Esophagus (tissue), 2 donors: Measurements from ENCODE around the gene CNNM1. TPM values are rescaled to one million over a fixed set of nuclear protein-coding genes. Genes with fewer than 3 reads are reported as not detected.

ENCODE experiments used
- H3K27ac ChIP-seq, 2 donors: one replicate each; pipeline ENCODE4 v1.5.1; 2013; ENCODE audit warnings: low read depth in 2 of 2, mild to moderate bottlenecking in 2 of 2, inconsistent platforms in 1 of 2, low read length in 1 of 2, moderate library complexity in 1 of 2
- H3K27me3 ChIP-seq, 2 donors: one replicate each; pipeline ENCODE4 v1.6.1; 2013; ENCODE audit warnings: low read length in 2 of 2, control low read depth in 1 of 2, mild to moderate bottlenecking in 1 of 2; ENCODE audit not compliant: insufficient read depth in 2 of 2, control insufficient read depth in 1 of 2
- H3K36me3 ChIP-seq, 2 donors: one replicate each; pipeline ENCODE4 v1.6.1; 2013; ENCODE audit warnings: low read length in 1 of 2; ENCODE audit not compliant: control insufficient read depth in 2 of 2, insufficient read depth in 2 of 2
- H3K4me1 ChIP-seq, 2 donors: one replicate each; pipeline ENCODE4 v1.6.1; 2013; ENCODE audit warnings: low read length in 1 of 2; ENCODE audit not compliant: control insufficient read depth in 2 of 2, insufficient read depth in 2 of 2
- H3K4me3 ChIP-seq, 2 donors: one replicate each; pipeline ENCODE4 v1.5.1; 2013; ENCODE audit warnings: low read length in 2 of 2, mild to moderate bottlenecking in 2 of 2, low read depth in 1 of 2, moderate library complexity in 1 of 2
- H3K9me3 ChIP-seq, 2 donors: one replicate each; pipeline ENCODE4 v1.6.1; 2013; ENCODE audit warnings: mild to moderate bottlenecking in 2 of 2, low read depth in 1 of 2, low read length in 1 of 2, moderate library complexity in 1 of 2; ENCODE audit not compliant: control insufficient read depth in 2 of 2, insufficient read depth in 1 of 2
- WGBS, 2 donors: extraction: QIAGEN DNeasy Blood & Tissue Kit; methylation state at CpG; one replicate each; pipeline ENCODE4 v1.1.7; 2013; 5-methylcytosine and 5-hydroxymethylcytosine counted together
- polyA plus RNA-seq, 2 donors: library from polyadenylated mRNA; stranded (reverse); fragments of 200-250 nt; gene quantifications; one replicate each; pipeline ENCODE4 v1.2.3, GENCODE V29; 2013
- donor health status: healthy with polysubstance abuse.
- donor health status: Bipolar disorder and iron deficiency.

Gene CNNM1
- polyA plus RNA-seq, 2 donors, result 0.61 to 0.81 TPM

DNA sequence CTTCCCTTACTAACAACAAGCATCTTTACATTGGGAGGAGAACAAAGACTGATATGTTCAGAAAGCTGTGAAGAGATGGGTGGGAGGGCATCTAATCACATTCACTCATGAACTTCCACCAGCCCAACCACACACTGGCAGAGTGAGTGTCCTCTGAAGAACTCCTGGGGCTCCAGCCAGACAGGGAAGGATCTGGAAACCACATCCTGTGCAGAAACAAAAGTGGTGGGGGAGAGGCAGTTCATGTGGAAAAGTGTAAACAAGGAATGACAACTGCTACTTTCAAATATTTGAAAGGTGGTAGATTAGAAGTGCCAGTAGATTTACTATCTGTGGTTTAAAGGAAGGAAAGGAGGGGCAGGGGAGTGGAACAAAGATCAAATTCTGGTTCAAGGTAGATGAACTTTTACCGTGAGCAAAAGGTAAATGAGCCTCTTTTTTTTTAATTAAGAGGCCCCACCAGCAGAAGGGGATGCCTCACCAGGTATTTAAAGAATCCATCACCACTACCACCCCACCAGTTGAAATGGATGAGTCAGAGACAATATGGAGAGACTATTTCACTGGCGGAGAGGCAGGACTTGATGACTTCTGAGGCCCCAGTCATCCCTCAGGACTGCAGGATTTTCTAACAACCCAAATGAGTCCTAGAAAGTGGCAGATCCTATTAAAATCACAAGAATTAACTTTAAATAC, 66.7 kb downstream of the CNNM1 start:
- 63 to 71% methylated on average over 2 of the region's 2 CpGs for WGBS, 2 donors
- H3K4me3 ChIP-seq, result no peak overlapping the region
- H3K27me3 ChIP-seq, result no peaks in the 10 kb centered on the region
- no peaks in the 10 kb centered on the region for H3K4me1 ChIP-seq
- no peak overlapping the region for H3K27ac ChIP-seq
- no peaks in the 10 kb centered on the region for H3K9me3 ChIP-seq
- peaks cover 2 to 6% of the 10 kb centered on the region in 2 donors for H3K36me3 ChIP-seq

- WGBS, 2 donors, result 77 to 79% methylated on average over 3 of the region's 3 CpGs
- Histone ChIP-seq H3K27ac (no peak overlapping the region), H3K4me1 (no peaks in the 10 kb centered on the region), H3K27me3 (no peaks in the 10 kb centered on the region), H3K36me3 (peaks cover 5 to 9% of the 10 kb centered on the region in 2 donors), H3K9me3 (no peaks in the 10 kb centered on the region), H3K4me3 (no peak overlapping the region)
These were observed 67.3 kb downstream of the CNNM1 start for GRCh38 chr10:99396471-99396870.

GRCh38 chr10:99399664-99400063, 70.5 kb downstream of the CNNM1 start:
- peaks cover 22 to 27% of the 10 kb centered on the region in 2 donors for H3K36me3 ChIP-seq
- WGBS, 2 donors, result 95 to 97% methylated on average over 3 of the region's 3 CpGs

DNA sequence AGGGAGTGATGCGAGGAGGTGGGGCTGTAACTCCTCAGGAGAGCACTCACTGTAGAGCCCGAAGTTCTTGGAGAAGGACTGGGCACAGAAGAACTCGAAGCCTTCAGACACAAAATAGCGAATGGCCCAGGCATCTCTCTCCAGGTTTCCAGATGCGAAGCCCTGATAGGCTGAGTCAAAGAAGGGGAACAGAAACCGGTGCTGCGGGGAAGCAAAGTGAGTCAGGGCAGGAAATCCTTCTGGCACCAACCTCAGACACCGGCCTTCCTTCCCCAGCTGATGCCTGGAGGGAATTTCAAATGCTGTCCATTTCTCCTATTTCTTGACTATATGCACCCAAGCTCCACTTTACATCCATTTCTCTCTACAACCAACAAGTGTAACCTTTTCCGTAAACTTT, 74.5 kb downstream of the CNNM1 start:
- Histone ChIP-seq H3K27ac (no peak overlapping the region), H3K4me3 (no peak overlapping the region), H3K9me3 (no peaks in the 10 kb centered on the region), H3K36me3 (peaks cover 25 to 26% of the 10 kb centered on the region in 2 donors), H3K27me3 (no peaks in the 10 kb centered on the region), H3K4me1 (no peaks in the 10 kb centered on the region)
- WGBS, 2 donors, result 74 to 76% methylated on average over 9 of the region's 9 CpGs

More at GRCh38 chr10:99399664-99400063, 70.5 kb downstream of the CNNM1 start:
- Histone ChIP-seq H3K4me3 (no peak overlapping the region), H3K27me3 (no peaks in the 10 kb centered on the region), H3K4me1 (no peaks in the 10 kb centered on the region), H3K9me3 (no peaks in the 10 kb centered on the region), H3K27ac (no peak overlapping the region)

- WGBS, 2 donors, result 97 to 99% methylated on average over 3 of the region's 3 CpGs
- H3K9me3 ChIP-seq, result no peaks in the 10 kb centered on the region
- H3K27ac ChIP-seq, result peak overlapping the region; percentile 52 to 56
- no peaks in the 10 kb centered on the region for H3K4me1 ChIP-seq
- H3K4me3 ChIP-seq, result no peak overlapping the region
- no peaks in the 10 kb centered on the region for H3K27me3 ChIP-seq
- peaks cover 25 to 26% of the 10 kb centered on the region in 2 donors for H3K36me3 ChIP-seq
These were observed 77.0 kb downstream of the CNNM1 start for GRCh38 chr10:99406149-99406548.

DNA sequence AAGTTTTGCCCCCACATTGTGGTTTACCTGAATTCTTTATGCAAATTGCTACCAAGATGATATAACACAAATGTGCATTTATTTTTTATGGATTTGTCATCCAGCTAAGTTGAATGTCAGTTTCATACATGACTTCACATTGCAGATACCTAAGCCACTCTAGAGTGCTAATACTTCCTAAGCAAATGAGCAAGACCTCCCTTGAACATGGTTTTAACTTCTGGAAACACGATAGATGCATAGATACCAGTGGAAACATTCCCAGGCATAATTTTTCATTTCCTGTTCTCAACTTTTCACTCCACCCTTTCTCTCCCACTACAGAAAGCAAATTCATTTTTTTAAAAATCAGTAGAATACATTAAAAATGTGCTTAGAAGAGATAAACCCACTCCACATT, 81.0 kb downstream of the CNNM1 start:
- Histone ChIP-seq H3K9me3 (no peaks in the 10 kb centered on the region), H3K4me3 (no peak overlapping the region), H3K27me3 (no peaks in the 10 kb centered on the region), H3K27ac (no peak overlapping the region), H3K36me3 (peaks cover 4 to 5% of the 10 kb centered on the region in 2 donors), H3K4me1 (no peaks in the 10 kb centered on the region)
- 60 to 65% methylated on average over 1 of the region's 1 CpG for WGBS, 2 donors

GRCh38 chr10:99410876-99411275, 81.7 kb downstream of the CNNM1 start:
- H3K27ac ChIP-seq, result no peak overlapping the region
- H3K36me3 ChIP-seq, result peaks cover under 1 to 2% of the 10 kb centered on the region in 2 donors
- no peaks in the 10 kb centered on the region for H3K27me3 ChIP-seq
- H3K4me3 ChIP-seq, result no peak overlapping the region
- H3K9me3 ChIP-seq, result no peaks in the 10 kb centered on the region
- H3K4me1 ChIP-seq, result no peaks in the 10 kb centered on the region
- 92 to 95% methylated on average over 4 of the region's 4 CpGs for WGBS, 2 donors

- 85 to 94% methylated on average over 2 of the region's 2 CpGs for WGBS, 2 donors
- Histone ChIP-seq H3K4me1 (no peaks in the 10 kb centered on the region), H3K27ac (no peak overlapping the region), H3K4me3 (no peak overlapping the region), H3K9me3 (no peaks in the 10 kb centered on the region), H3K36me3 (peaks cover 0 to 2% of the 10 kb centered on the region in 2 donors), H3K27me3 (no peaks in the 10 kb centered on the region)
These were observed 82.4 kb downstream of the CNNM1 start for GRCh38 chr10:99411546-99411945.

DNA sequence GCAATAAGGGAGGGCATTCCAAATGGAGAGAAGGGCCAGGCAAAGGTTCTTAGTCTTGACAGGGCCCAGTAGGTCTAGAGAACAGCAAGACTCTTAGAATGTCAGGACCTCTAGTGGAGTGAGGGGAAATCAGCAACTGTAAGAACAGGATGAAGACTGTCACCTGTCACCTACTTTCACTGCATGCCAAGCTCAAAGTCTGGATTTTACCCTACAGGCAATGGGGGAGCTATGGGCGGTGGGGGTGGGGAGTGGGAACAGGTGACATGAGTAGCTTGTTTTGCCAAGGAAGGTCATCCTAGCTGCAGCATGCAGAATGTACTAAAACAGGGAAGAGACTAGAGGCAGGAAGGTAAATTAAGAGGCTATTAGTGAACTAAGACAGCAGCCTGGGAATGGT, 82.9 kb downstream of the CNNM1 start:
- Histone ChIP-seq H3K36me3 (peaks cover 0 to 2% of the 10 kb centered on the region in 2 donors), H3K4me3 (no peak overlapping the region), H3K27me3 (no peaks in the 10 kb centered on the region), H3K27ac (no peak overlapping the region), H3K4me1 (no peaks in the 10 kb centered on the region), H3K9me3 (no peaks in the 10 kb centered on the region)
- 72 to 100% methylated on average over 1 of the region's 1 CpG for WGBS, 2 donors

- Histone ChIP-seq H3K36me3 (peaks cover 9 to 14% of the 10 kb centered on the region in 2 donors), H3K27me3 (no peaks in the 10 kb centered on the region), H3K4me1 (no peaks in the 10 kb centered on the region), H3K9me3 (no peaks in the 10 kb centered on the region), H3K4me3 (no peak overlapping the region), H3K27ac (no peak overlapping the region)
These were observed 89.9 kb downstream of the CNNM1 start for GRCh38 chr10:99418910-99419624.
